HFF-Myc (cell line): ENCODE data around the gene ALDH16A1.

Experiments used
- DNase-seq: peaks from one replicate; pipeline ENCODE4 v3.0.0-alpha.2; 2011; ENCODE audit warnings: low read depth; ENCODE audit errors: extremely low read depth
- H3K4me3 ChIP-seq: replicated peaks from 2 replicates; pipeline ENCODE4 v1.5.1; 2011; ENCODE audit warnings: low read depth, mild to moderate bottlenecking, control low read depth, low read length
- TF ChIP-seq, protein P1 (sequence below): IDR thresholded peaks from 2 replicates; pipeline ENCODE4 v1.5.1; 2012; ENCODE audit warnings: mild to moderate bottlenecking, low read depth, low read length, control low read depth; ENCODE audit errors: missing control alignments

The ALDH16A1 gene

DNA sequence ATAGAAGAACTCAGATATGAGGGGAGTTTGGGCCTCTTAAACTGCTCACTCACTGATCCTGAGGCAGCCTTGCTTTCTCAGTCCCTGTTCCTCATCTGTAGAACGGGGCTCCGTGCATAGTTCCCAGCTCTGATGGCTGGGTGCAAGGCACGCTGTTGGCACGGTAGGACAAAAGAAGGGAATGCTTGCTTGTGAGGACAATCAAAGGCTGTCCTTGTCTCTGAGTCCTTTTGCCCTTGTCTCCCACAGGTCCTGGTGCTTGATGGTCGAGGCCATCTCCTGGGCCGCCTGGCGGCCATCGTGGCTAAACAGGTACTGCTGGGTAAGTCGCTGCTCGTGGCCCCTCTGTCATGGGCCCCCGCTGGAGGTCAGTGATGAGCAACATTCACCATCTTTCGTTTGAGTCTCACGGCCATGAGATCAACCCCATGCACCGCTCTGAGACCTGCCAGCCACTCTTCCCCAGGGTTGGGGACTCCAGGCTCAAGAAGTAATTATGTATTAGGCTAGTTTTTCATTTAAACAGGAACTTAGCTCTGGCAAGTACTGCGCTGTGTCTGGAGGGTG is 36.7 kb downstream of the ALDH16A1 start:
- TF ChIP-seq, protein P1, sequence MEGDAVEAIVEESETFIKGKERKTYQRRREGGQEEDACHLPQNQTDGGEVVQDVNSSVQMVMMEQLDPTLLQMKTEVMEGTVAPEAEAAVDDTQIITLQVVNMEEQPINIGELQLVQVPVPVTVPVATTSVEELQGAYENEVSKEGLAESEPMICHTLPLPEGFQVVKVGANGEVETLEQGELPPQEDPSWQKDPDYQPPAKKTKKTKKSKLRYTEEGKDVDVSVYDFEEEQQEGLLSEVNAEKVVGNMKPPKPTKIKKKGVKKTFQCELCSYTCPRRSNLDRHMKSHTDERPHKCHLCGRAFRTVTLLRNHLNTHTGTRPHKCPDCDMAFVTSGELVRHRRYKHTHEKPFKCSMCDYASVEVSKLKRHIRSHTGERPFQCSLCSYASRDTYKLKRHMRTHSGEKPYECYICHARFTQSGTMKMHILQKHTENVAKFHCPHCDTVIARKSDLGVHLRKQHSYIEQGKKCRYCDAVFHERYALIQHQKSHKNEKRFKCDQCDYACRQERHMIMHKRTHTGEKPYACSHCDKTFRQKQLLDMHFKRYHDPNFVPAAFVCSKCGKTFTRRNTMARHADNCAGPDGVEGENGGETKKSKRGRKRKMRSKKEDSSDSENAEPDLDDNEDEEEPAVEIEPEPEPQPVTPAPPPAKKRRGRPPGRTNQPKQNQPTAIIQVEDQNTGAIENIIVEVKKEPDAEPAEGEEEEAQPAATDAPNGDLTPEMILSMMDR, result no peak
- DNase-seq, result no peak
- H3K4me3 ChIP-seq, result peak overlapping the region; percentile 100

DNA sequence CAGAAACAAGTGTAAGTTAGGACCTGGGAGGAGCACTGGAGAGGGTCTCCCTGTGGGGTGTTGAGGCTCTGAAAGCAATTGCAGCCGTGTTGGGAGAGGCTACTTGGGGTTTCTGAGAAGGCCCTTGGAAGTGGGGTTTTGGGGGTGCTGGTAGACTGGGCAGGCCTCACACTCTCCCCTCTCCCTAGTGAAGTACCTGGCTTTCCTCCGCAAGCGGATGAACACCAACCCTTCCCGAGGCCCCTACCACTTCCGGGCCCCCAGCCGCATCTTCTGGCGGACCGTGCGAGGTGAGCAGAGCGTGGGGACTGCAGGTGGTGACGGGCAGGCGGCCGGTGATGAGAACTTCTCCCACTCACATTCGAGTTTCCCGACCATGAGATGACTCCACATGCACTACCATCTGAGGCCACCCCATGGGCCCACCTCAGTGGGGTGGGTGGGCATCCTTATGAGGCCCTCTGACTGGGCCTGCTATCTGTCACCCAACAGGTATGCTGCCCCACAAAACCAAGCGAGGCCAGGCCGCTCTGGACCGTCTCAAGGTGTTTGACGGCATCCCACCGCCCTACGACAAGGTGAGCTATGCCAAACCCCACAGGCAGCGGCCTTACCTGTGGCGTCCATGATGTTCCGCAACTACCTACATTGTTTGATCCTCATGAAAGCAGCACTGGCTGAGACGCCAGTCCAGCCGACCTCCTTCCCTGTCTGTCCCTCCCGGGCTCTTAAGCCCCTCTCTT is 37.4 kb downstream of the ALDH16A1 start:
- TF ChIP-seq, protein P1, result no peak
- peak overlapping the region; percentile 100 for H3K4me3 ChIP-seq
- no peak for DNase-seq

DNA sequence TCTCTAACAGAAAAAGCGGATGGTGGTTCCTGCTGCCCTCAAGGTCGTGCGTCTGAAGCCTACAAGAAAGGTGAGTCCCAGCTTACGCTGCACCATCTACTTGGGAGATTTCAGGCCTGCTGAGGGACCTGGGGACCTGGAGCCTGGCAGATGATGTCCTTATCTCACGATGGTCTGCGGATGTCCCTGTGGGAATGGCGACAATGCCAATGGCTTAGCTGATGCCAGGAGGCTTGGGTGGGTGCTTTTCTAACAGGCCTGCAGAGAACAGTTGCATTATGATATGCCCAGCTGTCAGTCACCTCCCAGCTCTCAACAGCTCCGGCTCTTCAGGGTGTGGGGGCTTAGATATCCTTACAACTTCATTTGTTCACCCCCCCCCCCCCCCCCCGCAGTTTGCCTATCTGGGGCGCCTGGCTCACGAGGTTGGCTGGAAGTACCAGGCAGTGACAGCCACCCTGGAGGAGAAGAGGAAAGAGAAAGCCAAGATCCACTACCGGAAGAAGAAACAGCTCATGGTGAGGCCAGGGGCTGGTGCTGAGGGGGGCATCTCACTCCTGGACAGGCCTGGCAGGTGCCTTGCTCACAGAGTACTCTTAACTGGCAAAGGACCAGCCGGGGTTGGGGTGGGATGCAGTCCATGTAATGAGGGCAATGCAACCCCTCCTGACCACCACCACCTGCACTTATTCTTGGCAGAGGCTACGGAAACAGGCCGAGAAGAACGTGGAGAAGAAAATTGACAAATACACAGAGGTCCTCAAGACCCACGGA is 38.2 kb downstream of the ALDH16A1 start:
- TF ChIP-seq, protein P1, result no peak
- H3K4me3 ChIP-seq, result peak overlapping the region; percentile 100
- no peak for DNase-seq

DNA sequence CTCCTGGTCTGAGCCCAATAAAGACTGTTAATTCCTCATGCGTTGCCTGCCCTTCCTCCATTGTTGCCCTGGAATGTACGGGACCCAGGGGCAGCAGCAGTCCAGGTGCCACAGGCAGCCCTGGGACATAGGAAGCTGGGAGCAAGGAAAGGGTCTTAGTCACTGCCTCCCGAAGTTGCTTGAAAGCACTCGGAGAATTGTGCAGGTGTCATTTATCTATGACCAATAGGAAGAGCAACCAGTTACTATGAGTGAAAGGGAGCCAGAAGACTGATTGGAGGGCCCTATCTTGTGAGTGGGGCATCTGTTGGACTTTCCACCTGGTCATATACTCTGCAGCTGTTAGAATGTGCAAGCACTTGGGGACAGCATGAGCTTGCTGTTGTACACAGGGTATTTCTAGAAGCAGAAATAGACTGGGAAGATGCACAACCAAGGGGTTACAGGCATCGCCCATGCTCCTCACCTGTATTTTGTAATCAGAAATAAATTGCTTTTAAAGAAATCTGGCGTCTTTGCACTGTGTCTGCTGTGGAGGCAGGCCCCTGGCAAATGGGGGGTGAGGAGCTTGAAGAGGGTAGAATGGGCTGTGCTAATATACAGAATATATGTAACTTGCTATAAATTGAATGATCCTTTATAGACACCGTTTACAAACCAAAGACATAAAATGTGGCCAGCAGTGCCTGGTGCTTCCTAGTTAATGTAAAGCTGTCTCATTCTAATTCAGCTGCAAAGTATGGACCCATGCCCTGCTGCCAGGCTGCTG is 39.0 kb downstream of the ALDH16A1 start:
- no peak for DNase-seq
- H3K4me3 ChIP-seq, result no peak overlapping the region
- TF ChIP-seq, protein P1, result no peak

DNA sequence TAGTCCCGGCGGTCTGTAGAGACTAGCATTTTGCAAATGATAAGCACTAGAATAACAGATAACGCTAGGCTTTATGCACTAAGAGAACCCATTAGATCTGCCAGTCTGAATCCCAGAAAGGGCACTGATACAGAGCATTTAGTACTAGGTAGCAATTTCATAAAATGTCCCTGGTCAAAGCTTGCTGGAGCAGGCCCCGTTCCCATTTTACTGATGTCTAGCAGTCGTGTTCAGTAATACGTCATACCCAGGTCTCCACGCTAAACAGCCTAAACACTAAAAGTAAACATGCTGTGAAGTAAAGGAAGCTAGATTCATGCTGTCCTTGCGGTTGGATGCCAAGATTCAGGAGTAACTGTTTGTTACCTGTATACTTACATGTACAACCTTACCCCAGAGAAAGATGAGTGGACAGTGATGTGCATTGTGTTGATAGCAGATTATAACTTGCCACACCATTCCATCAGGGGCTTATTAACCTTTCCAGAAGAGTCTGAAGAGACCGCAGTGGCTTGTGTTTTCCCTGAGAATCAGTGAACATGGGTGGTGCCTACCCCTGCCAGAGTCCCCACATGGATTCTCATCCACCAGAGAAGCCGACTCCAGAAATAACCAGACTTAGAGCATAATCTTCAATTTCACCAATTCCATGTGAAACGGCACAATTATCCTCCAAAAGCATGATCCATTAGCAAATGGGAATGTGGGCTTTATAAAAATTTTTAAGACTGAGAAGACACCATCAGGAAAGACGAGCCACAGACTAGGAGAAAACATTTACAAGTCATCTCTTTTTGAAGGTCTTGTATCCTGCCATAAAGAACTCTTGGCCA is 39.8 kb downstream of the ALDH16A1 start:
- H3K4me3 ChIP-seq, result no peak overlapping the region
- TF ChIP-seq, protein P1, result no peak
- DNase-seq, result peak; percentile 59

DNA sequence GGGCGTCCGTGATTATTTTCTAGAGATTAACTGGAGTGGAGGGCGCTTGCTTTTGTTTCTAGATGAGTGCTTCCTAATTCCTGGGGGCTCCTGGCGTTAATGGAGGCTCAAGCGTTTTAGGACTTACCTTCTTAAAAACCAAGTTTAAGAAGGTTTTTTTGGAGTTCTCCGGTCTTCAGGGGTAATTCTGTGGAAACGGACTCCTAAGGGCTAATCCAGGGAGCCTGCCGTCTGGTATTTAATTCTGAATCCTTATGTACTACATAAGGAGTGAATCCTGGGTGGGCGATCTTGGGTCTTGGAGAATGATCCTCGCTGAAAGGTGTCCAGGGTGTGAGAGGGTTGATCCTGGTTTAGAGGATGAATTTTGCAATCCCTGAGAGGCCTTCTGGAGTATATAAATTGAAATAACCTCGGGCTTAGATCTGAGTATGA is 43.6 kb downstream of the ALDH16A1 start:
- TF ChIP-seq, protein P1, result no peak
- DNase-seq, result no peak

More for the DNA sequence above, 43.6 kb downstream of the ALDH16A1 start:
- H3K4me3 ChIP-seq, result peak overlapping the region; percentile 78
